Measurements from ENCODE around the gene CARD19. TPM values are rescaled to one million over a fixed set of nuclear protein-coding genes. Genes with fewer than 3 reads are reported as not detected.

CARD19 gene
- total and polyA plus RNA-seq, 2 donors (not counting 1 experiment from before 2014, with no cell fraction given), result 31.9 to 63.4 TPM

GRCh38 chr9:93076792-93077128 lies 19.3 kb upstream of the CARD19 start:
- Mint-ChIP-seq H3K9me3 (ENCODE audit: insufficient read depth) (no peaks in the 10 kb centered on the region), H3K27ac (no peak overlapping the region), H3K27me3 (no peaks in the 10 kb centered on the region), H3K4me3 (no peak overlapping the region), H3K4me1 (peaks cover 7% of the 10 kb centered on the region)
- Histone ChIP-seq H3K9ac (ENCODE audit: low read length) (no peak overlapping the region), H3K27ac (ENCODE audit: low read length in 2 of 2) (no peak overlapping the region), H3K4me3 (ENCODE audit: control extremely low read depth in 1 of 5, extremely low read depth in 1 of 5, insufficient read depth in 1 of 5, low read depth in 2 of 5, low read length in 4 of 5) (no peak overlapping the region), H3K27me3 (replicated peaks in 1 of 4; ENCODE audit: control extremely low read depth in 1 of 4, control insufficient read depth in 3 of 4, insufficient read depth in 4 of 4, low read length in 3 of 4) (no peaks in the 10 kb centered on the region), H2AFZ (ENCODE audit: insufficient read depth, low read depth, low read length, poor library complexity, severe bottlenecking) (no peak overlapping the region), H4K20me1 (ENCODE audit: control insufficient read depth, insufficient read depth, low read length, poor library complexity, severe bottlenecking) (peaks cover 35% of the 10 kb centered on the region), H3K4me1 (ENCODE audit: control insufficient read depth in 2 of 2, insufficient read depth in 2 of 2, low read length in 2 of 2) (peaks cover 9% of the 10 kb centered on the region in 2 donors), H3K9me3 (ENCODE audit: control extremely low read depth in 1 of 3, control insufficient read depth in 2 of 3, insufficient read depth in 1 of 3, low read length in 2 of 3) (no peaks in the 10 kb centered on the region), H3K4me2 (replicated peaks; ENCODE audit: low read depth, low read length, poor library complexity, severe bottlenecking) (no peak overlapping the region), H3K79me2 (ENCODE audit: control insufficient read depth, insufficient read depth, low read length) (peaks cover 45% of the 10 kb centered on the region), H3K36me3 (replicated peaks in 1 of 2; ENCODE audit: control extremely low read depth in 1 of 2, control insufficient read depth in 1 of 2, extremely low read depth in 1 of 2, insufficient read depth in 2 of 2, low read length in 1 of 2) (peaks cover 1 to 39% of the 10 kb centered on the region in 2 experiments)
- DNase-seq (no peak), ATAC-seq (ENCODE audit: low read depth) (no peak)
- CTCF ChIA-PET, result interaction anchor here (1.1 kb wide), 1 partner anchor 73 kb away, joined by 3 read pairs; no protein-coding TSS in a partner anchor
- TF ChIP-seq EZH2 (IDR thresholded peaks at IDR 0.05; ENCODE audit: borderline replicate concordance, insufficient read depth, low read depth, low read length, poor library complexity, severe bottlenecking) (no peak), CTCF (IDR thresholded peaks at IDR 0.05) (no peak)
- intact Hi-C loops (cut with micrococcal nuclease), result no loop called here
- WGBS (ENCODE audit: insufficient coverage), result 100% methylated on average over 2 of the region's 2 CpGs
- POLR2A ChIA-PET, result no interaction called here

GRCh38 chr9:93077367-93077766 lies 18.6 kb upstream of the CARD19 start:
- Mint-ChIP-seq H3K4me3 (no peak overlapping the region), H3K27me3 (no peaks in the 10 kb centered on the region), H3K27ac (peak overlapping the region; percentile 3), H3K4me1 (peaks cover 7% of the 10 kb centered on the region), H3K9me3 (ENCODE audit: insufficient read depth) (no peaks in the 10 kb centered on the region)
- H3K9me3 ChIP-seq (ENCODE audit: control extremely low read depth in 1 of 3, control insufficient read depth in 2 of 3, insufficient read depth in 1 of 3, low read length in 2 of 3), result no peaks in the 10 kb centered on the region
- no peaks in the 10 kb centered on the region for H3K27me3 ChIP-seq (replicated peaks in 1 of 4; ENCODE audit: control extremely low read depth in 1 of 4, control insufficient read depth in 3 of 4, insufficient read depth in 4 of 4, low read length in 3 of 4)
- no peak overlapping the region for H3K9ac ChIP-seq (ENCODE audit: low read length)
- no peak overlapping the region for H3K27ac ChIP-seq (ENCODE audit: low read length in 2 of 2)
- ATAC-seq (ENCODE audit: low read depth) (no peak), DNase-seq (no peak)
- peaks cover 29% of the 10 kb centered on the region for H4K20me1 ChIP-seq (ENCODE audit: control insufficient read depth, insufficient read depth, low read length, poor library complexity, severe bottlenecking)
- H3K4me1 ChIP-seq (ENCODE audit: control insufficient read depth in 2 of 2, insufficient read depth in 2 of 2, low read length in 2 of 2), result peaks cover 3 to 5% of the 10 kb centered on the region in 2 donors
- H3K79me2 ChIP-seq (ENCODE audit: control insufficient read depth, insufficient read depth, low read length), result peaks cover 39% of the 10 kb centered on the region
- no peak overlapping the region for H3K4me3 ChIP-seq (ENCODE audit: control extremely low read depth in 1 of 5, extremely low read depth in 1 of 5, insufficient read depth in 1 of 5, low read depth in 2 of 5, low read length in 4 of 5)
- no peak overlapping the region for H2AFZ ChIP-seq (ENCODE audit: insufficient read depth, low read depth, low read length, poor library complexity, severe bottlenecking)
- intact Hi-C loops (cut with micrococcal nuclease), result no loop called here
- ChIA-PET CTCF (no interaction called here), POLR2A (no interaction called here)
- no peak overlapping the region for H3K4me2 ChIP-seq (replicated peaks; ENCODE audit: low read depth, low read length, poor library complexity, severe bottlenecking)
- WGBS (ENCODE audit: insufficient coverage), result 94% methylated on average over 1 of the region's 1 CpG
- TF ChIP-seq EZH2 (IDR thresholded peaks at IDR 0.05; ENCODE audit: borderline replicate concordance, insufficient read depth, low read depth, low read length, poor library complexity, severe bottlenecking) (no peak), CTCF (IDR thresholded peaks at IDR 0.05) (no peak)
- peaks cover 1 to 41% of the 10 kb centered on the region in 2 experiments for H3K36me3 ChIP-seq (replicated peaks in 1 of 2; ENCODE audit: control extremely low read depth in 1 of 2, control insufficient read depth in 1 of 2, extremely low read depth in 1 of 2, insufficient read depth in 2 of 2, low read length in 1 of 2)
